Mesendoderm (in vitro differentiated cells): ENCODE results near the gene POLD2.

ENCODE experiments used
- DNase-seq: peaks from one replicate; pipeline ENCODE4 v3.0.0; 2013
- H2AK5ac ChIP-seq: 2 replicates; pipeline ENCODE4 v1.6.1; 2013; ENCODE audit warnings: low read length, inconsistent platforms
- H2BK120ac ChIP-seq: 2 replicates; pipeline ENCODE4 v1.6.1; 2013; ENCODE audit warnings: low read depth, mild to moderate bottlenecking, low read length, moderate library complexity, mixed read lengths
- H2BK15ac ChIP-seq: replicated peaks from 2 replicates; pipeline ENCODE4 v1.6.1; 2013; ENCODE audit warnings: low read depth, mild to moderate bottlenecking, moderate library complexity
- H2BK5ac ChIP-seq: 2 replicates; pipeline ENCODE4 v1.6.1; 2013; ENCODE audit warnings: low read length, inconsistent platforms
- H3K18ac ChIP-seq: 2 replicates; pipeline ENCODE4 v1.6.1; 2013; ENCODE audit warnings: mild to moderate bottlenecking, low read length, mixed read lengths
- H3K23ac ChIP-seq: one replicate; pipeline ENCODE4 v1.6.1; 2013; ENCODE audit warnings: low read length
- H3K27ac ChIP-seq: 2 replicates; pipeline ENCODE4 v1.5.1; 2013; ENCODE audit warnings: low read depth, mild to moderate bottlenecking, inconsistent platforms, low read length, moderate library complexity
- H3K27me3 ChIP-seq: 2 replicates; pipeline ENCODE4 v1.6.1; 2013; ENCODE audit warnings: low read length, control low read depth, mild to moderate bottlenecking, inconsistent platforms; ENCODE audit not compliant: insufficient read depth, poor library complexity
- H3K36me3 ChIP-seq: 2 replicates; pipeline ENCODE4 v1.6.1; 2013; ENCODE audit warnings: low read length, inconsistent platforms; ENCODE audit not compliant: control insufficient read depth, insufficient read depth
- H3K4ac ChIP-seq: one replicate; pipeline ENCODE4 v1.6.1; 2013; ENCODE audit warnings: low read depth, mild to moderate bottlenecking, low read length, moderate library complexity
- H3K4me1 ChIP-seq: 2 replicates; pipeline ENCODE4 v1.6.1; 2013; ENCODE audit warnings: low read depth, low read length, inconsistent platforms; ENCODE audit not compliant: control insufficient read depth
- H3K4me2 ChIP-seq: 2 replicates; pipeline ENCODE4 v1.6.1; 2013; ENCODE audit warnings: low read length
- H3K4me3 ChIP-seq: 2 replicates; pipeline ENCODE4 v1.5.1; 2013; ENCODE audit warnings: mild to moderate bottlenecking, low read length
- H3K56ac ChIP-seq: one replicate; pipeline ENCODE4 v1.6.1; 2013; ENCODE audit warnings: low read length
- H3K79me1 ChIP-seq: 2 replicates; pipeline ENCODE4 v1.6.1; 2013; ENCODE audit warnings: low read length, inconsistent platforms
- H3K79me2 ChIP-seq: 2 replicates; pipeline ENCODE4 v1.6.1; 2013; ENCODE audit warnings: mild to moderate bottlenecking, low read length; ENCODE audit not compliant: control insufficient read depth, insufficient read depth
- H3K9ac ChIP-seq: 2 replicates; pipeline ENCODE4 v1.6.1; 2013; ENCODE audit warnings: low read length, inconsistent platforms
- H4K5ac ChIP-seq: one replicate; pipeline ENCODE4 v1.6.1; 2013; ENCODE audit warnings: low read length
- H4K8ac ChIP-seq: one replicate; pipeline ENCODE4 v1.6.1; 2013; ENCODE audit warnings: low read depth, mild to moderate bottlenecking, control low read depth, low read length, moderate library complexity
- WGBS: extraction: QIAGEN DNeasy Blood & Tissue Kit; methylation state at CpG from one replicate; pipeline ENCODE4 v1.1.7; 2013; ENCODE audit warnings: low lambda C conversion rate, missing lambda C conversion rate; ENCODE audit not compliant: insufficient coverage; ENCODE audit errors: extremely low coverage; 5-methylcytosine and 5-hydroxymethylcytosine counted together

POLD2 gene

GRCh38 chr7:44143646-44144250 is 20.4 kb upstream of the POLD2 start:
- Histone ChIP-seq H4K8ac (no peak overlapping the region), H3K4ac (no peak overlapping the region), H2BK15ac (no peak overlapping the region), H2BK120ac (no peak overlapping the region), H3K4me1 (peaks cover 7% of the 10 kb centered on the region), H2AK5ac (no peak overlapping the region), H3K79me1 (no peaks in the 10 kb centered on the region), H3K27me3 (no peaks in the 10 kb centered on the region), H3K23ac (no peak overlapping the region), H3K9ac (no peak overlapping the region), H3K79me2 (no peaks in the 10 kb centered on the region), H3K4me3 (no peak overlapping the region), H3K36me3 (no peaks in the 10 kb centered on the region), H3K18ac (no peak overlapping the region), H3K27ac (no peak overlapping the region), H2BK5ac (no peak overlapping the region), H3K56ac (no peak overlapping the region), H4K5ac (no peak overlapping the region), H3K4me2 (no peak overlapping the region)
- no CpG with 5 or more reads among the region's 6 CpGs for whole genome bisulfite sequencing
- DNase-seq = no peak

GRCh38 chr7:44142028-44142427 is 18.7 kb upstream of the POLD2 start:
- no CpG with 5 or more reads among the region's 4 CpGs for WGBS
- no peak overlapping the region for H4K8ac ChIP-seq
- no peak overlapping the region for H4K5ac ChIP-seq
- H3K4me3 ChIP-seq = no peak overlapping the region
- no peak overlapping the region for H2BK120ac ChIP-seq
- H3K4me2 ChIP-seq = no peak overlapping the region
- H3K23ac ChIP-seq = no peak overlapping the region
- H3K9ac ChIP-seq = no peak overlapping the region
- H3K27ac ChIP-seq = no peak overlapping the region
- DNase-seq = no peak
- no peak overlapping the region for H3K4ac ChIP-seq
- no peak overlapping the region for H2BK15ac ChIP-seq
- peak overlapping the region; percentile 62 for H3K56ac ChIP-seq
- no peaks in the 10 kb centered on the region for H3K27me3 ChIP-seq
- no peaks in the 10 kb centered on the region for H3K36me3 ChIP-seq
- peak overlapping the region; percentile 2 for H3K18ac ChIP-seq
- no peaks in the 10 kb centered on the region for H3K79me1 ChIP-seq
- no peaks in the 10 kb centered on the region for H3K79me2 ChIP-seq
- H2AK5ac ChIP-seq = no peak overlapping the region
- H2BK5ac ChIP-seq = no peak overlapping the region
- H3K4me1 ChIP-seq = peaks cover 7% of the 10 kb centered on the region

GRCh38 chr7:44141221-44141850 is 18.0 kb upstream of the POLD2 start, which contains the start of gene MYL7:
TSS of gene MYL7 (minus strand) at chr7:44141332. CDS start at chr7:44141305, 27 bp downstream.
- DNase-seq = peak; percentile 97
- Histone ChIP-seq H3K23ac (peak within 1 kb of the TSS; percentile 3), H4K5ac (no peak within 1 kb of the TSS), H3K4me3 (no peak within 1 kb of the TSS), H3K4me1 (peaks cover 7% of the 10 kb centered on the region), H2BK15ac (no peak within 1 kb of the TSS), H3K9ac (peak within 1 kb of the TSS; percentile 38), H3K36me3 (no peaks in the 10 kb centered on the region), H3K79me1 (no peaks in the 10 kb centered on the region), H2BK120ac (no peak within 1 kb of the TSS), H3K79me2 (no peaks in the 10 kb centered on the region), H3K4me2 (no peak within 1 kb of the TSS), H2BK5ac (peak within 1 kb of the TSS; percentile 53), H3K4ac (peak within 1 kb of the TSS; percentile 8), H3K27ac (no peak within 1 kb of the TSS), H3K27me3 (no peaks in the 10 kb centered on the region), H3K18ac (peak within 1 kb of the TSS; percentile 7), H4K8ac (no peak within 1 kb of the TSS), H2AK5ac (peak within 1 kb of the TSS; percentile 25), H3K56ac (peak within 1 kb of the TSS; percentile 68)
- WGBS = no CpG with 5 or more reads among the region's 6 CpGs

GRCh38 chr7:44140341-44140740 is 17.0 kb upstream of the POLD2 start:
- peak overlapping the region; percentile 11 for H2AK5ac ChIP-seq
- H4K5ac ChIP-seq = no peak overlapping the region
- H2BK120ac ChIP-seq = no peak overlapping the region
- no peak overlapping the region for H2BK5ac ChIP-seq
- H3K27me3 ChIP-seq = no peaks in the 10 kb centered on the region
- peaks cover 7% of the 10 kb centered on the region for H3K4me1 ChIP-seq
- no peak overlapping the region for H3K27ac ChIP-seq
- no peaks in the 10 kb centered on the region for H3K79me2 ChIP-seq
- no peak overlapping the region for H3K9ac ChIP-seq
- DNase-seq = no peak
- no CpG with 5 or more reads among the region's 10 CpGs for WGBS
- no peaks in the 10 kb centered on the region for H3K36me3 ChIP-seq
- no peak overlapping the region for H3K4ac ChIP-seq
- H4K8ac ChIP-seq = no peak overlapping the region
- H3K23ac ChIP-seq = no peak overlapping the region
- H3K79me1 ChIP-seq = no peaks in the 10 kb centered on the region
- no peak overlapping the region for H2BK15ac ChIP-seq
- H3K4me3 ChIP-seq = no peak overlapping the region
- H3K56ac ChIP-seq = no peak overlapping the region
- no peak overlapping the region for H3K4me2 ChIP-seq
- no peak overlapping the region for H3K18ac ChIP-seq

GRCh38 chr7:44139311-44140010 is 16.1 kb upstream of the POLD2 start:
- Histone ChIP-seq H3K18ac (no peak overlapping the region), H2BK15ac (no peak overlapping the region), H3K56ac (no peak overlapping the region), H3K4me3 (no peak overlapping the region), H3K79me2 (no peaks in the 10 kb centered on the region), H2BK120ac (no peak overlapping the region), H3K4me2 (no peak overlapping the region), H3K79me1 (no peaks in the 10 kb centered on the region), H3K27ac (no peak overlapping the region), H3K27me3 (no peaks in the 10 kb centered on the region), H3K4ac (no peak overlapping the region), H2AK5ac (no peak overlapping the region), H4K8ac (no peak overlapping the region), H3K4me1 (peaks cover 7% of the 10 kb centered on the region), H3K9ac (no peak overlapping the region), H3K23ac (no peak overlapping the region), H3K36me3 (no peaks in the 10 kb centered on the region), H2BK5ac (no peak overlapping the region), H4K5ac (no peak overlapping the region)
- DNase-seq = no peak
- WGBS = no CpG with 5 or more reads among the region's 14 CpGs
